GM23248 (cell line): ENCODE measurements around the gene PML. TPM values are rescaled to one million over a fixed set of nuclear protein-coding genes. Genes with fewer than 3 reads are reported as not detected.

ENCODE experiments used
- DNase-seq: peaks from one replicate; pipeline ENCODE4 v3.0.0-alpha.2; 2015
- H2AFZ ChIP-seq: fragments of 200-600 bp; sonication (generic); 2 replicates; pipeline ENCODE4 v1.6.1; 2016; ENCODE audit warnings: antibody characterized with exemption
- H3F3A ChIP-seq: fragments of 200-600 bp; sonication (generic); 2 replicates; pipeline ENCODE4 v1.6.1; 2016; ENCODE audit warnings: mild to moderate bottlenecking, antibody characterized with exemption, mixed run types; ENCODE audit not compliant: insufficient read depth
- H3K27ac ChIP-seq: fragments of 200-600 bp; sonication (generic); 2 replicates; pipeline ENCODE4 v1.5.1; 2016; ENCODE audit warnings: mild to moderate bottlenecking
- H3K27me3 ChIP-seq: fragments of 200-600 bp; sonication (generic); replicated peaks from 2 replicates; pipeline ENCODE4 v1.6.1; 2016; ENCODE audit warnings: mild to moderate bottlenecking; ENCODE audit not compliant: insufficient read depth
- H3K36me3 ChIP-seq: fragments of 200-600 bp; sonication (generic); 2 replicates; pipeline ENCODE4 v1.6.1; 2016; ENCODE audit warnings: low read depth, mild to moderate bottlenecking
- H3K4me1 ChIP-seq: fragments of 200-600 bp; sonication (generic); 2 replicates; pipeline ENCODE4 v1.6.1; 2016; ENCODE audit warnings: mild to moderate bottlenecking; ENCODE audit not compliant: insufficient read depth
- H3K4me2 ChIP-seq: fragments of 200-600 bp; sonication (generic); one replicate; pipeline ENCODE4 v1.6.1; 2016; ENCODE audit warnings: mild to moderate bottlenecking; ENCODE audit not compliant: unreplicated experiment
- H3K4me3 ChIP-seq: fragments of 200-600 bp; sonication (generic); 2 replicates; pipeline ENCODE4 v1.5.1; 2016; ENCODE audit warnings: mild to moderate bottlenecking
- H3K79me2 ChIP-seq: fragments of 200-600 bp; sonication (generic); 2 replicates; pipeline ENCODE4 v1.6.1; 2016; ENCODE audit warnings: mild to moderate bottlenecking; ENCODE audit not compliant: insufficient read depth
- H3K9ac ChIP-seq: fragments of 200-600 bp; sonication (generic); 2 replicates; pipeline ENCODE4 v1.6.1; 2016; ENCODE audit warnings: mild to moderate bottlenecking
- H3K9me2 ChIP-seq: fragments of 200-600 bp; sonication (generic); 2 replicates; pipeline ENCODE4 v1.6.1; 2016; ENCODE audit warnings: mixed run types, mild to moderate bottlenecking, moderate library complexity; ENCODE audit not compliant: insufficient read depth
- H3K9me3 ChIP-seq: fragments of 200-600 bp; sonication (generic); one replicate; pipeline ENCODE4 v1.6.1; 2017; ENCODE audit warnings: low read depth
- H4K20me1 ChIP-seq: fragments of 200-600 bp; sonication (generic); 2 replicates; pipeline ENCODE4 v1.6.0; 2016; ENCODE audit not compliant: insufficient read depth
- EZH2 ChIP-seq: fragments of 200-600 bp; sonication (generic); IDR thresholded peaks from 2 replicates; pipeline ENCODE4 v1.6.1; 2018; ENCODE audit warnings: antibody characterized with exemption, mild to moderate bottlenecking; ENCODE audit not compliant: insufficient read depth, poor library complexity, severe bottlenecking
- EZH2phosphoT487 ChIP-seq: fragments of 200-600 bp; sonication (generic); IDR thresholded peaks from 2 replicates; pipeline ENCODE4 v1.6.1; 2018; ENCODE audit warnings: antibody characterized with exemption, moderate library complexity, mild to moderate bottlenecking, low read depth; ENCODE audit not compliant: insufficient read depth
- WGBS, 2 experiments: methylation state at CpG; one replicate each; pipeline ENCODE4 v1.1.6; 2015 to 2017; ENCODE audit warnings: low lambda C conversion rate in 2 of 2, low coverage in 1 of 2; ENCODE audit errors: missing lambda C conversion rate in 2 of 2; 5-methylcytosine and 5-hydroxymethylcytosine counted together
- in situ Hi-C: fragments of 300-500 bp; cut with MboI; formaldehyde crosslinking; loops from 2 replicates; pipeline ENCODE4 v1.15.0; 2020
- polyA plus RNA-seq: library from polyadenylated mRNA; unstranded; fragments of >200 nt; fragmentation: Nextera tagmentation; extraction: Ambion mirVana; gene quantifications from 2 replicates; pipeline ENCODE4 v1.2.1, GENCODE V29; 2016
- total RNA-seq: library from RNA; depleted of rRNA; stranded (reverse); fragments of >200 nt; shearing (Covaris generic); gene quantifications from 2 replicates; pipeline ENCODE4 v1.2.3, GENCODE V29; 2014

Gene PML
- total and polyA plus RNA-seq, 2 experiments from 2014 or later: 52.9 to 74.7 TPM

DNA sequence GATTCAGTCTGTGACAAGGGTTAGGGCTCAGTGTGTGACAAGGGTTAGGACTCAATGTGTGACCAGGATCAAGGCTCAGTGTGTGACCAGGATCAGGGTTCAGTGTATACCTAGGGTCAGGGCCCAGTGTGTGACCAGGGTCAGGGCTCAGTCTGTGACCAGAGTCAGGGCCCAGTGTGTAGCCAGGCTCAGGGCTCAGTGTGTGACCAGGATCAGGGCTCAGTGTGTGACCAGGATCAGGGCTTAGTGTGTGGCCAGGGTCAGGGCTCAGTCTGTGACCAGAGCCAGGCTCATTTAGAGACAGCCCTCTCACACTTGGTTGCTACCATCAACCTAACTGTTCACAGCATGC, 44.1 kb upstream of the PML start:
- Histone ChIP-seq H3K36me3 (peaks cover 31% of the 10 kb centered on the region), H3K4me3 (no peak overlapping the region), H3F3A (peaks cover 39% of the 10 kb centered on the region), H3K79me2 (peaks cover 1% of the 10 kb centered on the region), H4K20me1 (no peaks in the 10 kb centered on the region), H3K4me2 (no peak overlapping the region), H3K27ac (peak overlapping the region; percentile 87), H3K9me2 (no peaks in the 10 kb centered on the region), H3K9me3 (no peaks in the 10 kb centered on the region), H3K4me1 (peaks cover 21% of the 10 kb centered on the region), H3K27me3 (no peaks in the 10 kb centered on the region), H3K9ac (peak overlapping the region; percentile 51), H2AFZ (no peak overlapping the region)
- DNase-seq: no peak
- TF ChIP-seq EZH2 (no peak), EZH2phosphoT487 (no peak)
- in situ Hi-C loops: no loop called here

DNA sequence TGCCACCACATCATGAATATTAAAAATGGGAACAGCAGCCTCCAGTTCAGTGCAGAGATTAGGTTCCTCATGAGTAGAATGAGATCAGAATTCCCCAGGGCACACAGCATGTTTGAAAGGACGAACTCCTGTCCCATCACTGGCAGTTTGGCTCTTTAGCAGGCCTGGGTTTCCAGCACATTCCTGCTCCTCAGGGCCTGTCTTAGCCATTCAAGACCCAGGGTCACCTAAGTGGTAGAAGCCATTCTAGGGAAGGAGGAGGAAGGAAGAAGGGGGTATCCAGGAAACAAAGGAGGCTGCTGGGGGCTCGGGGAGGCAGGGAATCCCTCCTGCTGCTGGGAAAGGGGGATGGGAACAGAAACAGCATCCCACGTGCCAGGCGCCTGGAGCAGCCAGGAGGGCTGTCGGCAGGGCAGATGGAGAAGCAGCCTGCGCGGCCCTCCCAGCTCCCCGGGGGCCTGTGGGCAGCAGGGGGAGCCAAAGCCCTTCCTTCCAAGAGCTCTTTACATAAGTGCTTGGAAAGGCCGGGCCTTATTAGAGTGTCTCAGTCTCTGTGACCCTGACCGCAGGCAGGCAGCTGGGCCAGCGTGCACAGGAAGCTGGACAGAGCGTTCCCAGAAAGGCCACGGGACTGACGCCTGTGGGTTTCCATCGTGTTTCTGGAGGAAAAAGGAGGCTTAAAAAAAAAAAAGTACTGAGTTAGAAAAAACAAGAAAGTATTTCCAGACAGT, 43.5 kb upstream of the PML start:
- TF ChIP-seq EZH2: no peak
- TF ChIP-seq EZH2phosphoT487: no peak
- Histone ChIP-seq H3K4me3 (no peak overlapping the region), H3K9me2 (no peaks in the 10 kb centered on the region), H3F3A (peaks cover 40% of the 10 kb centered on the region), H4K20me1 (no peaks in the 10 kb centered on the region), H3K27me3 (no peaks in the 10 kb centered on the region), H3K9me3 (no peaks in the 10 kb centered on the region), H3K27ac (peak overlapping the region; percentile 87), H3K4me1 (peaks cover 27% of the 10 kb centered on the region), H3K9ac (peak overlapping the region; percentile 68), H3K79me2 (no peaks in the 10 kb centered on the region; the same call in 1 of the 2 replicates), H3K4me2 (no peak overlapping the region), H2AFZ (no peak overlapping the region), H3K36me3 (peaks cover 29% of the 10 kb centered on the region)
- 1% methylated on average over 13 to 15 of the region's 15 CpGs for WGBS, 2 experiments
- DNase-seq: peak; percentile 99
- in situ Hi-C loops: no loop called here

- Histone ChIP-seq H3K79me2 (no peaks in the 10 kb centered on the region), H3K4me2 (no peak overlapping the region), H3K9me2 (no peaks in the 10 kb centered on the region), H3K27me3 (no peaks in the 10 kb centered on the region), H3K9me3 (no peaks in the 10 kb centered on the region), H3K36me3 (peaks cover 29% of the 10 kb centered on the region), H3F3A (peaks cover 45% of the 10 kb centered on the region), H3K9ac (peak overlapping the region; percentile 68), H3K27ac (peak overlapping the region; percentile 87), H2AFZ (no peak overlapping the region), H3K4me3 (no peak overlapping the region), H3K4me1 (peaks cover 33% of the 10 kb centered on the region), H4K20me1 (no peaks in the 10 kb centered on the region)
- DNase-seq: no peak
- 50 to 61% methylated on average over 13 of the region's 13 CpGs for WGBS, 2 experiments
- no peak for TF ChIP-seq EZH2phosphoT487
- TF ChIP-seq EZH2: no peak
- in situ Hi-C loops: no loop called here
Observed at GRCh38 chr15:73951601-73952000, 42.9 kb upstream of the PML start.

DNA sequence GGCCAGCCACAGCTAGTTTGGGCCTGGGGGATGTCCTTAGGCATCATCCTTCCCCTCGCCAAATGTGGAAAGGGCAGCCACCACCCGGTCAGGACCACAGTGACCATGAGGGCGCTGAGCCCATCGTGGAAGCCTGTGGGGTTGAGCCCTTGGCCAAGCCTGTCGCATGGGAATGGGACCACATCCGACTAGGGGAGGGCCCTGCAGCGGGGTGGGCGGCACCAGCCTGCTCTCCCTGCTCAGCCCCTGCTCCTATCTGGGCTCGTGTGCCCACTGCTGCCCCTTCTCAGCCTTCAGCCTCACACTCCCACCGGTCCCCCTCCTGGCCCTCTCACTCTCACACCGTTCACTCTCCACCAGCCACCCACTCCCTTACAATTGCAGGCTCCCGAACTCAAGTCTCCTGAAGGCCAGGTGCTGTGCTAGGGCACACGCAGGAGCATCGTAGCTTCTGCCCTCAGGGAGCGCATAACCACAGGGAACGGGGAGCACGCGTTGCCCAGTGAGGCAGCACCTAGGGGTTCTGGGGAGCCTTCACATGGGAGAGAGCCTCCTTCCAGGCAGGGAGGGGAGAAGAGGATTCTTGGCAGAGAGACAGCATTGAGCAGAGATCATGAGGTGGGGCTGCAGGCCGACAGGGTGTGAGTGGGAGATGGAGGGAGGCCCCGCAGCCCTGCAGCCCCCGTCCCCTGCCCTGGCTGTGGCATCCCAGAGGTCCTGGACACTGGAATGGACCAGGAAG, 42.2 kb upstream of the PML start:
- in situ Hi-C loops: no loop called here
- peaks cover 50% of the 10 kb centered on the region for H3F3A ChIP-seq
- H3K4me2 ChIP-seq: no peak overlapping the region
- H3K79me2 ChIP-seq: no peaks in the 10 kb centered on the region
- H4K20me1 ChIP-seq: no peaks in the 10 kb centered on the region
- no peaks in the 10 kb centered on the region for H3K9me2 ChIP-seq
- no peaks in the 10 kb centered on the region for H3K27me3 ChIP-seq
- TF ChIP-seq EZH2: no peak
- TF ChIP-seq EZH2phosphoT487: no peak
- H3K27ac ChIP-seq: peak overlapping the region; percentile 87
- no peaks in the 10 kb centered on the region for H3K9me3 ChIP-seq
- peaks cover 28% of the 10 kb centered on the region for H3K36me3 ChIP-seq
- WGBS, 2 experiments: 82% methylated on average over 21 of the region's 21 CpGs
- H3K9ac ChIP-seq: peak overlapping the region; percentile 68
- no peak overlapping the region for H2AFZ ChIP-seq
- H3K4me1 ChIP-seq: peaks cover 38% of the 10 kb centered on the region
- no peak for DNase-seq
- no peak overlapping the region for H3K4me3 ChIP-seq
